SH-SY5Y (cell line): ENCODE measurements around the gene IGBP1.

Experiments
- GATA2 ChIP-seq: IDR thresholded peaks from 2 replicates; pipeline ENCODE4 v1.6.1; 2011; ENCODE audit warnings: mild to moderate bottlenecking, low read depth, low read length
- GATA3 ChIP-seq: IDR thresholded peaks from 2 replicates; pipeline ENCODE4 v1.6.1; 2011; ENCODE audit warnings: low read depth, mild to moderate bottlenecking, low read length, moderate library complexity

The IGBP1 gene

GRCh38 chrX:70138622-70139021, 5.4 kb downstream of the IGBP1 start:
- TF ChIP-seq GATA3 (no peak), GATA2 (no peak)

DNA sequence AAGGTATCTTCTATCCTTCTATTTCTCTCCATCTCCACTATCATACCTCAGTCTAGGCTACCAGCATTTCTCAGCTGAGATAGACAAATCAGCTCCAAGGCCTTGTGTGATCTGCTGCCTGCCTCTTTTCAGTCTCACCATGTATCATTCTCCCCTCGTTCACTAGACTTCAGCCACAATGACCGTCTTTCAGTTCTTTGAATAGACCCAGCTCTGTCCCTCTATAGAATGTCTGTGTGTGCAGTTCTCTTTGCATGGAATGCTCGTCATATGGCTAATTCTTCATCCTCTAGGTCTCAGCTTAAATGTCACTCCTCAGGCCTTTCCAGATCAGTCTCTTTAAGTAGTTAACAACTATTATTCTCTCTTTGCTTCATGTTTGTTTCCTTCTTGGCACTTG, 6.5 kb downstream of the IGBP1 start:
- TF ChIP-seq GATA3 = no peak
- no peak for TF ChIP-seq GATA2

DNA sequence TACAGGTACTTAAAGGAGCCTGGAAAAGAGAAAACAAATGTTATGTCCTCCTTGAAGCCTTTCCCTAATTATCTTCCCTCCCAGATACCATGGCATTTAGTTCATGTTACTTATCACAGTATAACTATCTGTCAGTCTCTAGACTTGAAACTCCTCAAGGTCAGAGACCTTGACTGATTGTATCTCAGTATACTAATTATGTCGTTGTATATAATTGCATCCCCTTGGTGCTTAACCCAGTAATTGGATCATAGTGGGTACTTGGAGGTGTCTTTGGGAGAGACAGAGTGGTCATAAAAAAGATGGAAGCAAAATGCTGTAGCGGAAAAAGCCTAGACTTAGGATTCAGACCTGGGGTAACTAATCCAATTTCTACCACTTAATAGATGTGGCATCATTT, 8.1 kb downstream of the IGBP1 start:
- TF ChIP-seq GATA2 (no peak), GATA3 (no peak)

DNA sequence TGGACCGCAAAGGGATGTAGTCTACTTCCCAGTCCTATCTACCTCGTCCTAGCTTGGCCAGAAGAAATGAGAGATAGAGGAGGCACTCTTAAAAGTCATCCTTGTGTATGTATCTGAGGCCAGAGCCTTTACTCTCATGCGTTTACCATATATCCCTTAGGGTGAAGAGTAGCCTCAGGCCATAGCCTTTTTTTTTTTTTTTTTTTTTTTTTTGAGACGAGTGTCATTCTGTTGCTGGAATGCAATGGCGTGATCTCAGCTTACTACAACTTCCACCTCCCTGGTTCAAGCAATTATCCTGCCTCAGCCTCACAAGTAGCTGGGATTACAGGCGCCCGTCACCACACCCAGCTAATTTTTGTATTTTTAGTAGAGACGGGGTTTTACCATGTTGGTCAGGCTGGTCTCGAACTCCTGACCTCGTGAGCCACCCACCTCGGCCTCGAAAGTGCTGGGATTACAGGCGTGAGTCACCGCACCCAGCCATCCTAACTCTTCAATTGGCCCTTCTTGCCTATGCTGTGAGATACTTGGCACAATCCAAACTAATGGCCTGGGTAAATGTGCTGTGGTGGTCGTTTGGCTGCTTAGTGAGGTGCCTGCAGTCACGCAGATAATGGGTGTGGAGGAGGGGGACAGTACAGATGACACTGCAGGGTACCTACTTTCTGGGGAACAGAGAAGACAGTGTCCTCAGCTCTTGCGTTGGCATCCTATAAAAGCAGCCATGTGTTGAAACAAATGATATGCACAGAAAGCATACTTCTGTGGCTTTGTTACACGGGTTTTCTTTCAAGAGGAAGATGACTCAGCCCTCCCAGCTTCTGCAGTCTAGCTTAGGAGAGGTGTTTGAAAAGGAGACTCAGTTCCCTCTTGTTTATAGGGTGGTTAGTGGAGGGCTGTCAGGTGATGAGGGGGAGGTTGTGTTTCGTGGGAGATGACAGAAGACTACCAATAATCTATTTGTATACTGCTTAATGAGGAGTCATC, 33.6 kb downstream of the IGBP1 start:
- no peak for TF ChIP-seq GATA2
- TF ChIP-seq GATA3 = no peak

DNA sequence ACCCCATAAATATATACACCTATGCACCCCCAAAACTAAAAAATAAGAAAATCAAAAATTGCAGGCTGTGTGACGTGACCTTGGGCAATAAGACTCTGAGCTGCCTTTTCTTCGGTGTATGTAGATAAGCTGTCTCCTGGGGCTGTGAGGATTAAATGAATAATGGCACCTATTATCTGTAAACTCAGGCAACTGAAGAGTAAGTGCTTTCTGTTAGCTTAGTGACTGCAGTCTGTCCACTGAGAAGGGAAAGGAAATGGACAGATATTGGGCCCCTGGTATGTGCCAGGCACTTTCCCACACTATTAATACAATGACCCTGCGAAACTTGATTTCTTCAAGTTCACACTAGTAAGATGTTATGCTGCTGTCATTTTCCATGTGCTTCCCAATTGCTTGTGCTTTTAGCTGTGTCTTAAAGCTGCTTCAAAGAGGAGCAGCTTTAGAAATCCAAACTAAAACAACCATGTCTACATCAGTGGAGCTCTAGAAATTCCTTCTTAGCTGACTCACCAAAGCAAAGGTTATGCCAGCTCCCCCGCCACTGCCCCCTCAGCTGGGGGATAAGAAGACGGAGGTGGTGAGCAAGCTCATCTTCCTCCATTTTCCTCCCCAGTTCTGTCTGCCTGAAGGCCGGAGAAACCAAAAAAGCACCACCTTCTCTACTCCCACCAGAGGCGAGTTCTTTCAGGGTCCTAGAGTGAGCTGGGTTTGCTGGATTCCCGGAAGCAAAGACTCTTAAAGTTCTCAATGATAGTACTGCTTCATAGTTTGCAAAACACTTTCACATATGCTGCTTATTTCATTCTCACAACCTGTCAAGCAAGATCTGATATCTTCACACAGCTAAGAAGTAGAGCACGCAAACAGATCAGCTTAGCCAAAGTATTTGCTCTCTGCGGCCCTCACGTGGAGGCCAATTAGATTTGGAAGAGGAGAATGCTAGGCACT, 35.3 kb downstream of the IGBP1 start:
- TF ChIP-seq GATA2 (no peak), GATA3 (no peak)

GRCh38 chrX:70169281-70169680, 36.0 kb downstream of the IGBP1 start:
- TF ChIP-seq GATA3 = no peak
- no peak for TF ChIP-seq GATA2

GRCh38 chrX:70171624-70172023, 38.4 kb downstream of the IGBP1 start:
- TF ChIP-seq GATA2 (no peak), GATA3 (no peak)

DNA sequence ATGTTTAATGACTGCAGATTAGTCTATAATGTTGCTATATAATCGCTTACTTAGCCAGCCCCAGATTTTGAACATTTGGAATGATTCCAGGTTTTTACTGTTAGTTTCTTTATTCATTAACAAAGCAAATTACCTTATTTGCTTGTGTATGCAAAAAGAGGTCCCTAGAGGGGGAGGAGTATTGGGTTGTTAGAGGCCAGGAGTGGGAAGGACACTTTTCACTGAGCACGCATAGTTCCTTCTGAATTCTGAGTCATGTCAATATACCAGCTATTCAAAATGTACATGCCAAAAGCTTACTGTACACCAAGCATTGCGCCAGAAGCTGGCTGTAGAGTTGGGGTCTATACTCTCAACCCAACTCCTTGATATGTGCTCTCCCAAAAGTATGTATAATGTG, 39.0 kb downstream of the IGBP1 start:
- TF ChIP-seq GATA2 = no peak
- no peak for TF ChIP-seq GATA3

DNA sequence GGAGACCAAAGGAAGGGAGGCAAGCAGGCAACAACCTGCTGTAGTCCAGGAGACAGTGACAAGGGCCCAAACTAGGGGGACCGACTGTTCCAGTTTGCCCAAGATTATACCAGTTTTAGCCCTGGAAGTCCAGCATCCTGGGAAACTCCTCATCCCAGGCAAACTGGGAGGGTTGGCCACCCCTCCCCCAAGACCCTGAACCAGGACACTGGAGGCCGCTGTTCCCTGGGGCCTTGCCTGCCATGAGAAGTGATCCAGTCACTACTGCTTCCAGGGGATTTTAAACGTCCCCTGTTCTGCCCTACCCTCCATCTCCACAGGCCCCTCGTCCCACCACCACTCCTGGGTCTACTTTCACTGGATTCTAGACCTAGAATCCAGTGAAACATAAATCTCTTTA, 39.7 kb downstream of the IGBP1 start:
- TF ChIP-seq GATA2 (no peak), GATA3 (no peak)

DNA sequence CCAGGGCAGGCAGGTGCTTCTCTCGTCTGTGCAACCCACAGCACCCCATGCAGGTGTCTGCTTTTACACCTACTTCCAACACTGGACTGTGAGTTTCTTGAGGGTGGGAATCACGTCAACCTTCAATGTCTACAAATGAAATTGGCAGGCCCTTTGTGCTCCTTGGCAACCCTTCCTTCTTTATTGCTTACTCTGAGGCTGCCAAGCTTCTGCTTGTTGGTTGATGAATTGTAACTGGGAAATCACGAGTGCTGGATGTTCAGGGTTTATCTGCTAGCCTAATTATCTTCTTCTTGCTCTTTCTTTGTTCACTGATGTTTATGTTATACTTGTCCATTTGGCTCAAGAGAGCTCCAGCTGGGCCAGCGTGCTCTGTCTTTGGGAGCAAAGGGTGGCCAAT, 41.5 kb downstream of the IGBP1 start:
- TF ChIP-seq GATA3 (no peak), GATA2 (no peak)

GRCh38 chrX:70175338-70175737, 42.1 kb downstream of the IGBP1 start:
- no peak for TF ChIP-seq GATA2
- no peak for TF ChIP-seq GATA3

DNA sequence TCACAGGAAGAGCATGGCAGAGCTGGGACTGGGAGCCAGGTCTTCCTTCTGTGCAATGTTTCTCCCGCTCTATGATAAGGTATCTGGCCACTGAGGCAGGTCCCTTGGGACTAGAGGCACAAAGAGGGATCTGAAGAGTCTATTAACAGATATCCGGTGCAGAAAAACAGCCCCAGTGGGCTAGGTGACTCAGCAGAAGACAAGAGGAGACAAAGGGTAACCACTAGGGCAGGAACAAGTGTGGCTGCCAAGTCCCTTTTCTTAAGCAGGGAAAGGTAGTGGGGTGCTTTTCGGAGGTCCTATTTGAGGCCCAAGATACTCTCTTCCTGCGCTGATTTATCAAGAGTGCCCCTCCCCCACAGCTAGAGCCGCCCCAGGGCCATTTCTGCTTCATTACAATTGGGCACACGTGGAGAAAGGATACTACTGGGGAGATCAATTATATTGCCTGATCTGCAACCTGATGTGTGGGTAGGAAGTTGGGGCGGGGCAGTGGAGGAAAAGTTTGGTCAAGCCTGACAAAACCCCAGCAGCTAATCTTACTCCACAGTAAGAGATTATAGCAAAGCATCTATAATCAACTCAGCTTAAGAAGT, 43.8 kb downstream of the IGBP1 start, which contains the start of gene DGAT2L6:
DGAT2L6 (plus strand) TSS at position 546 of the 596 bp plus-strand sequence. CDS start 100 bp downstream, outside the sequence.
- no peak for TF ChIP-seq GATA3
- no peak for TF ChIP-seq GATA2

- TF ChIP-seq GATA2 = no peak
- TF ChIP-seq GATA3 = no peak
Measured at GRCh38 chrX:70183091-70183490, 49.8 kb downstream of the IGBP1 start.

GRCh38 chrX:70190225-70190624, 57.0 kb downstream of the IGBP1 start:
- TF ChIP-seq GATA2 = no peak
- no peak for TF ChIP-seq GATA3
